Mesenchymal stem cell (in vitro differentiated cells and primary cell): Measurements from ENCODE around the gene NOP14.

Source experiments
- DNase-seq: peaks from one replicate; pipeline ENCODE4 v3.0.0-alpha.2; 2013
- H2AFZ ChIP-seq: one replicate; pipeline ENCODE4 v1.6.1; 2013; ENCODE audit warnings: low read depth, mild to moderate bottlenecking, control low read depth, inconsistent platforms, low read length, moderate library complexity
- H2AK5ac ChIP-seq: 2 replicates; pipeline ENCODE4 v1.6.1; 2013; ENCODE audit warnings: low read length, moderate library complexity, mild to moderate bottlenecking, inconsistent platforms; ENCODE audit not compliant: severe bottlenecking
- H2BK120ac ChIP-seq: one replicate; pipeline ENCODE4 v1.6.1; 2013; ENCODE audit warnings: low read depth, mild to moderate bottlenecking, inconsistent platforms, low read length, moderate library complexity
- H2BK12ac ChIP-seq, 2 experiments: one replicate each; pipeline ENCODE4 v1.6.1; 2013; ENCODE audit warnings: inconsistent platforms in 2 of 2, low read length in 2 of 2, mild to moderate bottlenecking in 2 of 2, moderate library complexity in 2 of 2, control low read depth in 1 of 2
- H2BK15ac ChIP-seq: one replicate; pipeline ENCODE4 v1.6.1; 2013; ENCODE audit warnings: mild to moderate bottlenecking, low read depth, inconsistent platforms; ENCODE audit not compliant: poor library complexity, severe bottlenecking
- H2BK5ac ChIP-seq: 2 replicates; pipeline ENCODE4 v1.6.1; 2013; ENCODE audit warnings: low read depth, mild to moderate bottlenecking, low read length, control low read depth, inconsistent platforms; ENCODE audit not compliant: poor library complexity, severe bottlenecking
- H3K14ac ChIP-seq, 2 experiments: one replicate each; pipeline ENCODE4 v1.6.1; 2013; ENCODE audit warnings: inconsistent platforms in 2 of 2, low read length in 2 of 2, control low read depth in 1 of 2, mild to moderate bottlenecking in 1 of 2, moderate library complexity in 1 of 2
- H3K18ac ChIP-seq, 2 experiments: one replicate each; pipeline ENCODE4 v1.6.1; 2013; ENCODE audit warnings: inconsistent platforms in 2 of 2, low read length in 2 of 2, control low read depth in 1 of 2, low read depth in 1 of 2, mild to moderate bottlenecking in 1 of 2
- H3K23ac ChIP-seq, 2 experiments: one replicate each; pipeline ENCODE4 v1.6.1; 2013; ENCODE audit warnings: inconsistent platforms in 2 of 2, low read length in 2 of 2, mild to moderate bottlenecking in 2 of 2, moderate library complexity in 2 of 2, control low read depth in 1 of 2
- H3K27ac ChIP-seq: 2 replicates; pipeline ENCODE4 v1.5.1; 2013; ENCODE audit warnings: mild to moderate bottlenecking, moderate library complexity, low read length, control low read depth, inconsistent platforms; ENCODE audit not compliant: poor library complexity, severe bottlenecking
- H3K27me3 ChIP-seq, 2 experiments: 2 replicates each; pipeline versions ENCODE4 v1.6.1 to v1.7.0; 2013; ENCODE audit warnings: low read length in 2 of 2, mild to moderate bottlenecking in 2 of 2, moderate library complexity in 2 of 2, control low read depth in 1 of 2, inconsistent platforms in 1 of 2; ENCODE audit not compliant: control insufficient read depth in 1 of 2, insufficient read depth in 1 of 2
- H3K36me3 ChIP-seq, 2 experiments: 2 replicates each; pipeline versions ENCODE4 v1.6.1 to v1.7.0; 2013; ENCODE audit warnings: low read length in 2 of 2, control low read depth in 1 of 2, inconsistent platforms in 1 of 2, low read depth in 1 of 2, mild to moderate bottlenecking in 1 of 2; ENCODE audit not compliant: insufficient read depth in 2 of 2, control insufficient read depth in 1 of 2
- H3K4ac ChIP-seq, 2 experiments: one replicate each; pipeline ENCODE4 v1.6.1; 2013; ENCODE audit warnings: inconsistent platforms in 2 of 2, low read length in 2 of 2, mild to moderate bottlenecking in 2 of 2, moderate library complexity in 2 of 2, control low read depth in 1 of 2, low read depth in 1 of 2
- H3K4me1 ChIP-seq: 2 replicates; pipeline ENCODE4 v1.6.1; 2013; ENCODE audit warnings: low read depth, low read length, control low read depth; ENCODE audit not compliant: control insufficient read depth, insufficient read depth
- H3K4me2 ChIP-seq: 2 replicates; pipeline ENCODE4 v1.6.1; 2013; ENCODE audit warnings: low read length, mild to moderate bottlenecking, inconsistent platforms; ENCODE audit not compliant: poor library complexity, severe bottlenecking
- H3K4me3 ChIP-seq, 2 experiments: 2 replicates each; pipeline versions ENCODE4 v1.5.1 to v1.7.0; 2013; ENCODE audit warnings: low read length in 2 of 2, mild to moderate bottlenecking in 2 of 2, control low read depth in 1 of 2, low read depth in 1 of 2; ENCODE audit not compliant: insufficient read depth in 1 of 2
- H3K79me1 ChIP-seq: replicated peaks from 2 replicates; pipeline ENCODE4 v1.6.1; 2013; ENCODE audit warnings: mild to moderate bottlenecking, control low read depth, low read length, inconsistent platforms; ENCODE audit not compliant: poor library complexity, severe bottlenecking
- H3K9ac ChIP-seq: 2 replicates; pipeline ENCODE4 v1.7.0; 2013; ENCODE audit warnings: mild to moderate bottlenecking, low read length, moderate library complexity
- H3K9me3 ChIP-seq: 2 replicates; pipeline ENCODE4 v1.7.0; 2013; ENCODE audit warnings: mild to moderate bottlenecking, low read length; ENCODE audit not compliant: control insufficient read depth
- H4K8ac ChIP-seq: one replicate; pipeline ENCODE4 v1.6.1; 2013; ENCODE audit warnings: inconsistent platforms, mild to moderate bottlenecking, low read length, moderate library complexity
- H4K91ac ChIP-seq: one replicate; pipeline ENCODE4 v1.6.1; 2013; ENCODE audit warnings: mild to moderate bottlenecking, low read length, inconsistent platforms
- WGBS: methylation state at CpG from one replicate; pipeline ENCODE4 v1.1.7; 2013; ENCODE audit warnings: mixed read lengths; 5-methylcytosine and 5-hydroxymethylcytosine counted together

Gene NOP14

GRCh38 chr4:2932321-2932950 lies 30.8 kb downstream of the NOP14 start:
- H3K4ac ChIP-seq: peak overlapping the region in 1 of 2 experiments; percentile 24
- peaks cover 64 to 69% of the 10 kb centered on the region in 2 experiments for H3K36me3 ChIP-seq
- no peak overlapping the region for H2BK120ac ChIP-seq
- peak overlapping the region; percentile 78 for H3K4me2 ChIP-seq
- peaks cover 26% of the 10 kb centered on the region for H3K79me1 ChIP-seq
- H2BK5ac ChIP-seq: no peak overlapping the region
- H2AFZ ChIP-seq: no peak overlapping the region
- H3K27ac ChIP-seq: no peak overlapping the region
- H3K4me1 ChIP-seq: peaks cover 52% of the 10 kb centered on the region
- no peak overlapping the region for H3K14ac ChIP-seq
- 97% methylated on average over 18 of the region's 18 CpGs for WGBS
- peak overlapping the region in 1 of 2 experiments; percentile 37 for H3K23ac ChIP-seq
- H4K8ac ChIP-seq: peak overlapping the region; percentile 62
- no peaks in the 10 kb centered on the region for H3K27me3 ChIP-seq
- no peak overlapping the region for H2BK15ac ChIP-seq
- no peak for DNase-seq
- H3K9me3 ChIP-seq: no peaks in the 10 kb centered on the region
- H3K18ac ChIP-seq: peak overlapping the region in 1 of 2 experiments; percentile 11
- H3K9ac ChIP-seq: no peak overlapping the region
- peak overlapping the region; percentile 28 for H4K91ac ChIP-seq
- H2BK12ac ChIP-seq: peak overlapping the region in 1 of 2 experiments; percentile 10
- peak overlapping the region; percentile 38 for H2AK5ac ChIP-seq
- peak overlapping the region; percentile 20 to 81 for H3K4me3 ChIP-seq

GRCh38 chr4:2931512-2932301 lies 31.5 kb downstream of the NOP14 start:
- DNase-seq: no peak
- no peak overlapping the region for H3K9ac ChIP-seq
- peak overlapping the region; percentile 35 for H4K91ac ChIP-seq
- H2BK5ac ChIP-seq: no peak overlapping the region
- H3K18ac ChIP-seq: no peak overlapping the region
- H3K36me3 ChIP-seq: peaks cover 64 to 69% of the 10 kb centered on the region in 2 experiments
- H4K8ac ChIP-seq: no peak overlapping the region
- 93% methylated on average over 38 of the region's 38 CpGs for WGBS
- H2BK120ac ChIP-seq: no peak overlapping the region
- H2BK12ac ChIP-seq: no peak overlapping the region
- no peak overlapping the region for H3K4me3 ChIP-seq
- peaks cover 33% of the 10 kb centered on the region for H3K79me1 ChIP-seq
- no peak overlapping the region for H3K4me2 ChIP-seq
- H3K23ac ChIP-seq: no peak overlapping the region
- no peak overlapping the region for H2AFZ ChIP-seq
- H2AK5ac ChIP-seq: no peak overlapping the region
- H3K27me3 ChIP-seq: no peaks in the 10 kb centered on the region
- H3K14ac ChIP-seq: no peak overlapping the region
- no peaks in the 10 kb centered on the region for H3K9me3 ChIP-seq
- H2BK15ac ChIP-seq: no peak overlapping the region
- H3K4me1 ChIP-seq: peaks cover 45% of the 10 kb centered on the region
- no peak overlapping the region for H3K4ac ChIP-seq
- H3K27ac ChIP-seq: no peak overlapping the region

DNA sequence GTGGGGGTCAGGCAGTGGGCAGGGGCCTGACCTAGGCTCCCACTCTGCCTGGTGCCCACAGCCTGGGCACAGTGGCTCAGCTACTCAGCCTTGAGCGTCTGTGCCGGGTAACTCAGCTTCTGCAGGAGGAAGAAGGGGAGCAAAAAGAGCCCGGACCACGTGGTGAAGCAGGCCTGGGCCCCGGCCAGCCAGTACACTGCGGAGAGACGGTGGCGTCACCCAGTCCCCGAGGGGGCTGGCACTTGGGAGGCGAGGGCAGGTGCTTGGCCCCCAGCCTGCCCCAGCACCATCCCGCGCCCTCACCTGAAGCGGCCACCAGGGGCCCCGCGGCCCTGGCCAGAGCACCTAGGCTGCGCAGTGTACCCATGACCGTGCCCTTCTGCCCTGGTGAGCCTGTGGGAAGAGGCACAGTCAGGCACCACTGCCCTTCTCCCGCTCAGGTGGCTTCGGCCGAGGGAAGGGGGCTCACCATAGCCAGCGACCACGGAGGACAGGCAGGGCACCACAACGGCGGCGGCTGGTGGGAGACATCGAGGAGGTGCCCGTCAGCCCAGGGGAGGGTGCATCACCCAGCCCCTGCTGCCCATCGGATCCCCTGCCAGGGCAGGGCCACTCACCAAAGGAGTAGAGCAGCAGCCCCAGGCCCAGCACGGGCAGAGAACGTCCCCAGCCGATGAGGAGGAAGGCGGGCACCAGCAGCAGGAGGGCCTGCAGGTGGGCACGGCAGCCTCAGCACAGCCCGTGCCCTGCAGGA lies 32.3 kb downstream of the NOP14 start:
- Histone ChIP-seq H3K9ac (no peak overlapping the region), H2BK12ac (no peak overlapping the region), H2BK120ac (no peak overlapping the region), H3K4me2 (no peak overlapping the region), H3K36me3 (peaks cover 67 to 72% of the 10 kb centered on the region in 2 experiments), H2BK15ac (no peak overlapping the region), H3K27ac (no peak overlapping the region), H2AK5ac (no peak overlapping the region), H3K27me3 (no peaks in the 10 kb centered on the region), H2AFZ (no peak overlapping the region), H3K4me1 (peaks cover 38% of the 10 kb centered on the region), H3K4ac (no peak overlapping the region), H3K9me3 (no peaks in the 10 kb centered on the region), H2BK5ac (no peak overlapping the region), H3K4me3 (no peak overlapping the region), H4K91ac (no peak overlapping the region), H4K8ac (no peak overlapping the region), H3K79me1 (peaks cover 36% of the 10 kb centered on the region), H3K18ac (no peak overlapping the region), H3K14ac (no peak overlapping the region), H3K23ac (no peak overlapping the region)
- DNase-seq: no peak
- WGBS: 94% methylated on average over 34 of the region's 34 CpGs
